ENCODE data around the gene CASQ1.

Gene CASQ1

DNA sequence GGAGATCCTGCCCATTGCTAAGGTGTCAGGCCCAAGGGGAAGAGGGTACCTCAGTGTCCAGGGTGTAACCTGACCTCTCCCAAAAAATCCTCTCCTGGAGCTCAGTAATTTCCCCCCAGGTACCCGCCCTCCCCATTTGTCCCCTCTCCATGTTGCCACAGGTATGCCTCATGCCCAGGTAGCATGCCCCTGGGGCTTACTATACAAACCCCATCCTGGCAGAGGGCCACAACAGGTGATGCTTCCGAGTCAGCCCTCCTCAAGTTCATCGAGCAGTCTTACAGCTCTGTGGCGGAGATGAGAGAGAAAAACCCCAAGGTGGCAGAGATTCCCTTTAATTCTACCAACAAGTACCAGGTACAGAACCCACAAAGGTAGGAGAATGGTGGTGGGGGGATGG is 23.3 kb upstream of the CASQ1 start:
- H3K4me3 ChIP-seq (replicated peaks in 1 of 2; ENCODE audit: low read depth in 2 of 2, low read length in 2 of 2), result no peak overlapping the region
- no peak for DNase-seq (ENCODE audit: low read depth in 2 of 2)
- TF ChIP-seq, protein P1, sequence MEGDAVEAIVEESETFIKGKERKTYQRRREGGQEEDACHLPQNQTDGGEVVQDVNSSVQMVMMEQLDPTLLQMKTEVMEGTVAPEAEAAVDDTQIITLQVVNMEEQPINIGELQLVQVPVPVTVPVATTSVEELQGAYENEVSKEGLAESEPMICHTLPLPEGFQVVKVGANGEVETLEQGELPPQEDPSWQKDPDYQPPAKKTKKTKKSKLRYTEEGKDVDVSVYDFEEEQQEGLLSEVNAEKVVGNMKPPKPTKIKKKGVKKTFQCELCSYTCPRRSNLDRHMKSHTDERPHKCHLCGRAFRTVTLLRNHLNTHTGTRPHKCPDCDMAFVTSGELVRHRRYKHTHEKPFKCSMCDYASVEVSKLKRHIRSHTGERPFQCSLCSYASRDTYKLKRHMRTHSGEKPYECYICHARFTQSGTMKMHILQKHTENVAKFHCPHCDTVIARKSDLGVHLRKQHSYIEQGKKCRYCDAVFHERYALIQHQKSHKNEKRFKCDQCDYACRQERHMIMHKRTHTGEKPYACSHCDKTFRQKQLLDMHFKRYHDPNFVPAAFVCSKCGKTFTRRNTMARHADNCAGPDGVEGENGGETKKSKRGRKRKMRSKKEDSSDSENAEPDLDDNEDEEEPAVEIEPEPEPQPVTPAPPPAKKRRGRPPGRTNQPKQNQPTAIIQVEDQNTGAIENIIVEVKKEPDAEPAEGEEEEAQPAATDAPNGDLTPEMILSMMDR (IDR thresholded peaks at IDR 0.05; ENCODE audit: low read depth, low read length), result no peak

DNA sequence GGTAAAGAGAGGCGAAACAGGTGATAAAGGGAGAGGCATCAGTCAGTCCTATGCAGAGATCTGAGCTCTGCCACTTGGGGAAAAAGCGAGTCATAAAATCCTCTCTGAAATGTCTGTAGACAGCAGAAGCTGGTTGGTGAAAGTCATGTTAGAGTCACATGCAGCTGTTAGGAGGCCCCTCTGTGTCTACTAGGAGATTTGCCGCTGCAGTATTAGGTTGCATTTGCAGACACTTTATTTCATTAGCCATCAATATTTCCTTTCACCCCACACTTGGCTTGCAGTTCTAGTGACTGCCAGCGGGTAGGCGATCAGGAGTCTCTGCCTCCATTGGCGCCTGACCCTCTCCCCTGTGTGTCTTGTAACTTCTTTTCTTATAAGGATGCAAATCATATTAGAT is 22.8 kb upstream of the CASQ1 start:
- TF ChIP-seq, protein P1 (IDR thresholded peaks at IDR 0.05; ENCODE audit: low read depth, low read length), result no peak
- DNase-seq (ENCODE audit: low read depth in 2 of 2), result no peak
- H3K4me3 ChIP-seq (replicated peaks in 1 of 2; ENCODE audit: low read depth in 2 of 2, low read length in 2 of 2), result no peak overlapping the region

DNA sequence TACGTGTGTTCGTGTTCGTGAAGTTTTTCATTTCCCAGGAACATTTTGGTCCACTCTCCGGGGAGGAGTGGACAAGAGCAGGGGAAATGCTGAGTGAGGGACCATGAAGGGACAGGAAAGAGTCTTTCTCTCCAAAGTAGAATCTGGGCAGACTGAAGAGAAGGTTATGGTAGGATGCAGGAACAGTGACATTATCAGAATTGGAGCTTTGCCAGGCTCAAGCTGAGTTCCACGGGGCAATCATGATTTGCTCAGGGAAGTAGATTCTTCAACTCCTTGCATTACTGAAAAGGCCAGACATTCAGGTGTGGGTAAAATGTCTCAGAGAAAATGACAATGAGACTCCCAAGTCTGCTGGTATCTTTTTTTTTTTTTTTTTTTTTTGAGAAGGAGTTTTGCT is 22.4 kb upstream of the CASQ1 start:
- no peak overlapping the region for H3K4me3 ChIP-seq (replicated peaks in 1 of 2; ENCODE audit: low read depth in 2 of 2, low read length in 2 of 2)
- TF ChIP-seq, protein P1 (IDR thresholded peaks at IDR 0.05; ENCODE audit: low read depth, low read length), result no peak
- no peak for DNase-seq (ENCODE audit: low read depth in 2 of 2)

DNA sequence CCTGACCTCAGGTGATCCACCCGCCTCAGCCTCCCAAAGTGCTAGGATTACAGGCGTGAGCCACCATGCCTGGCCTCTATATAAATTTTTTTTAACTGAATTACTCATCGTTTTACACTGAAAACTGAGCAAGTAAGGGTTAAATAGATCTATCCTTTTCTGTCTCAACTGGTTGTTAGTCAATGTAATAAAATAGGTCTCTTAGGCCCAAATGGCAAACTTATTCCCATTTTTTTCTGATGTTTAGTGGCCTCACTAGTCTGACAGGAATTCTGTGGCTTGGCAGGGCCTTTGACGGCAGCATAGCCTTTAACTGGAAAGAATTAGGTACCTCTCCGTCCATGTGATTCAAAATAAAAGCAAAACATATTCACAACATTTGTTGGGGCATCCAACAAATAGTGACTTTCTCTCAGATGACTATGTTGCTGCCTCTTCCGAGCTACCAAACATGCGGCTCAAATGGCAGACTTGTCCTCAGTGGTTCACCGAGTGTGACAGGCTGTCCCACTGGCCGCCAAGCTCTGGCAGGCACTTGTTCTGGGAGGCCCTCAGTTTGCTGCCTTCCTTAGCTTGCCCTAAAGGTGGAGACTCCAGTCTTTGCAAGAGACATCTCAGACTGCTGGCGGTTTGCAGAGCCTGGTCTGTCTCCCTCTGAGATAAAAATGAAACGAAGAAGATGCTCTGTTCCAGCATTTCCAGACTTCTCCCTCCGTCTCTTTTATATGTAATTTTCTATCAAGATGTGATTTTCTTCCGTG is 21.6 kb upstream of the CASQ1 start:
- H3K4me3 ChIP-seq (replicated peaks in 1 of 2; ENCODE audit: low read depth in 2 of 2, low read length in 2 of 2), result no peak overlapping the region
- no peak for DNase-seq (ENCODE audit: low read depth in 2 of 2)
- TF ChIP-seq, protein P1 (IDR thresholded peaks at IDR 0.05; ENCODE audit: low read depth, low read length), result no peak

DNA sequence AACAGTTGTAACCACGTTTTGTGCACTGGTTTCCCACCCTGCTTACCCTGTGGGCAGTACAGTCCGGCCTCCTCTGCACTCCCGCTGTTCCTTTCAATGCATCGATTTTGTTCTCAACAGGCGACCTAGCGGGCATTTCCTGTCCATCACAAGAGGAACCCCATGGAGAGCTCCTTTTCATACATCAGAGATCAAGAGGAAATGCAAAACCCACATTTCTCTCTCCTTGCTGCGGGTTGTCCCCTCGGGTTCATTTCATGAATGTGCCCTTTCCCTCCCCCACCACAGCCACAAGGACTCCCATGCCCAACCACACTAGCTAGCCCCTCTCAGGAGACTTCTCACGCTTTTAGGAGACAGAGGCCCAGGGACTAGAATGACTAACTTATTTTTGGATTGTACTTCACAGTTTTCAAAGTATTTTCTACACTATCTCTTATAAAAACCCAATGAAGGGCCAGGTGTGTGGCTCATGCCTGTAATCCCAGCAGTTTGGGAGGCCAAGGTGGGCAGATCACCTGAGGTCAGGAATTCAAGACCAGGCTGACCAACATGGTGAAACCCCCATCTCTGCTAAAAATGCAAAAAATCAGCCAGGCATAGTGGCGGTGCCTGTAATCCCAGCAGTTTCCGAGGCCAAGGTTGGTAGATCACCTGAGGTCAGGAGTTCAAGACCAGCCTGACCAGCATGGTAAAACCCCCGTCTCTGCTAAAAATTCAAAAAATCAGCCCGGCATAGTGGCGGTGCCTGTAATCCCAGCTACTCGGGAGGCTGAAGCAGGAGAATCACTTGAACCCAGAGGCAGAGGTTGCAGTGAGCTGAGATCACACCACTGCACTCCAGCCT is 20.6 kb upstream of the CASQ1 start:
- no peak for DNase-seq (ENCODE audit: low read depth in 2 of 2)
- TF ChIP-seq, protein P1 (IDR thresholded peaks at IDR 0.05; ENCODE audit: low read depth, low read length), result no peak
- H3K4me3 ChIP-seq (replicated peaks in 1 of 2; ENCODE audit: low read depth in 2 of 2, low read length in 2 of 2), result no peak overlapping the region

DNA sequence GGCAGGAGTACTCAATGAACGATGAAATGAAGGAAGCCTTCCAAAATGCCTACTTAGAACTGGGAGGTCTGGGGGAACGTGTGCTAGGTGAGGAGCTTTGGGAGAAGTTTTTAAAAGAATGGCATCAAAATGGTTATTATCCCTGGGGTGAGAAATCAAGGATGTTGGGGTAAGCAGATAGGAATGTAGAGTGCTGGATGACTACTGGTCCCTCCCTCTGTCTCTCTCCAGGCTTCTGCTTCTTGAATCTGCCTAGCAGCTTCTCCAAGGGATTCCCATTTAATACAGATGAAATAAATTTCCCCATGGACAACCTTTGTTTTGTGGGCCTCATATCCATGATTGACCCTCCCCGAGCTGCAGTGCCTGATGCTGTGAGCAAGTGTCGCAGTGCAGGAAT is 19.0 kb upstream of the CASQ1 start:
- TF ChIP-seq, protein P1 (IDR thresholded peaks at IDR 0.05; ENCODE audit: low read depth, low read length), result no peak
- H3K4me3 ChIP-seq (replicated peaks in 1 of 2; ENCODE audit: low read depth in 2 of 2, low read length in 2 of 2), result no peak overlapping the region
- DNase-seq (ENCODE audit: low read depth in 2 of 2), result peak in 1 of 2 donors; percentile 31
